ENCODE data around the gene NOS1AP. TPM values are rescaled to one million over a fixed set of nuclear protein-coding genes. Genes with fewer than 3 reads are reported as not detected.

NOS1AP gene
- total and polyA plus RNA-seq, 8 donors: 2.2 to 6.2 (median 3.3) TPM

GRCh38 chr1:162107911-162108310, 38.4 kb downstream of the NOS1AP start:
- Histone ChIP-seq H3K36me3 (no peaks in the 10 kb centered on the region), H3K9me3 (peaks cover 0 to 2% of the 10 kb centered on the region in 2 donors), H3K27ac (no peak overlapping the region), H3K4me1 (no peaks in the 10 kb centered on the region), H3K4me3 (no peak overlapping the region), H3K27me3 (no peaks in the 10 kb centered on the region)
- no peak for DNase-seq
- no peak for TF ChIP-seq CTCF (IDR thresholded peaks at IDR 0.05)
- ATAC-seq: no peak
- intact Hi-C loops (cut with DNase I): no loop called here

GRCh38 chr1:162108426-162108825, 38.9 kb downstream of the NOS1AP start:
- H3K4me3 ChIP-seq: no peak overlapping the region
- no peak for ATAC-seq

GRCh38 chr1:162110910-162111309, 41.4 kb downstream of the NOS1AP start:
- H3K4me1 ChIP-seq: no peaks in the 10 kb centered on the region
- H3K9me3 ChIP-seq: peaks cover 0 to 2% of the 10 kb centered on the region in 2 donors
- no peak overlapping the region for H3K4me3 ChIP-seq
- no peak overlapping the region for H3K27ac ChIP-seq
- no peaks in the 10 kb centered on the region for H3K27me3 ChIP-seq
- no peak for TF ChIP-seq CTCF (IDR thresholded peaks at IDR 0.05)
- DNase-seq (no peak), ATAC-seq (no peak)
- H3K36me3 ChIP-seq: no peaks in the 10 kb centered on the region
- intact Hi-C loops (cut with DNase I): no loop called here

More at GRCh38 chr1:162108426-162108825, 38.9 kb downstream of the NOS1AP start:
- Histone ChIP-seq H3K27me3 (no peaks in the 10 kb centered on the region), H3K9me3 (peaks cover 0 to 2% of the 10 kb centered on the region in 2 donors), H3K36me3 (no peaks in the 10 kb centered on the region), H3K4me1 (no peaks in the 10 kb centered on the region), H3K27ac (no peak overlapping the region)
- TF ChIP-seq CTCF (IDR thresholded peaks at IDR 0.05): no peak
- intact Hi-C loops (cut with DNase I): no loop called here
- no peak for DNase-seq

GRCh38 chr1:162111572-162111971, 42.1 kb downstream of the NOS1AP start:
- ATAC-seq: no peak
- DNase-seq: no peak
- H3K4me3 ChIP-seq: no peak overlapping the region
- no peaks in the 10 kb centered on the region for H3K27me3 ChIP-seq
- H3K4me1 ChIP-seq: no peaks in the 10 kb centered on the region
- H3K36me3 ChIP-seq: no peaks in the 10 kb centered on the region
- intact Hi-C loops (cut with DNase I): no loop called here
- no peak overlapping the region for H3K27ac ChIP-seq
- no peak for TF ChIP-seq CTCF (IDR thresholded peaks at IDR 0.05)
- peaks cover 0 to 2% of the 10 kb centered on the region in 2 donors for H3K9me3 ChIP-seq

GRCh38 chr1:162113419-162113818, 43.9 kb downstream of the NOS1AP start:
- Histone ChIP-seq H3K36me3 (no peaks in the 10 kb centered on the region), H3K4me3 (no peak overlapping the region), H3K4me1 (no peaks in the 10 kb centered on the region), H3K9me3 (peaks cover 0 to 2% of the 10 kb centered on the region in 2 donors), H3K27me3 (no peaks in the 10 kb centered on the region), H3K27ac (no peak overlapping the region)
- no peak for TF ChIP-seq CTCF (IDR thresholded peaks at IDR 0.05)
- intact Hi-C loops (cut with DNase I): no loop called here
- DNase-seq (no peak), ATAC-seq (no peak)
